Stimulated activated CD8-positive, alpha-beta memory T cell treated with anti-CD3 and anti-CD28 coated beads, Interleukin-7, amount 100 ng/mL, for 24 hours (primary cell): Measurements from ENCODE around the gene YIF1B.

Source experiments
- DNase-seq: peaks from one replicate; pipeline ENCODE4 v3.0.0-alpha.2; 2020; ENCODE audit warnings: low read depth

YIF1B gene

GRCh38 chr19:38304866-38305429, 10.8 kb downstream of the YIF1B start:
- DNase-seq = no peak

- DNase-seq = no peak
Measured at GRCh38 chr19:38304352-38304865, 11.3 kb downstream of the YIF1B start.

GRCh38 chr19:38303517-38304351, 12.0 kb downstream of the YIF1B start, which contains the start of gene C19orf33:
Gene C19orf33, plus strand, starts transcription at chr19:38304251. Its CDS starts 11 bp downstream, at chr19:38304262.
- no peak for DNase-seq

- no peak for DNase-seq
Measured at GRCh38 chr19:38298821-38299680, 16.7 kb downstream of the YIF1B start.

- DNase-seq = no peak
Measured at GRCh38 chr19:38294090-38294489, 21.7 kb downstream of the YIF1B start.

- DNase-seq = no peak
Measured at GRCh38 chr19:38293281-38293680, 22.5 kb downstream of the YIF1B start.

GRCh38 chr19:38291855-38292254, 23.9 kb downstream of the YIF1B start:
- DNase-seq = no peak

- DNase-seq = no peak
Measured at GRCh38 chr19:38290631-38291147, 25.1 kb downstream of the YIF1B start.

GRCh38 chr19:38289955-38290354, 25.8 kb downstream of the YIF1B start:
- no peak for DNase-seq

GRCh38 chr19:38288123-38288855, 27.5 kb downstream of the YIF1B start:
- no peak for DNase-seq

GRCh38 chr19:38287604-38288003, 28.1 kb downstream of the YIF1B start:
- DNase-seq = no peak

GRCh38 chr19:38285567-38285966, 30.2 kb downstream of the YIF1B start:
- DNase-seq = no peak

GRCh38 chr19:38284422-38284821, 31.3 kb downstream of the YIF1B start:
- no peak for DNase-seq

GRCh38 chr19:38283271-38283670, 32.5 kb downstream of the YIF1B start:
- no peak for DNase-seq

- DNase-seq = no peak
Measured at GRCh38 chr19:38281811-38282566, 33.8 kb downstream of the YIF1B start.

- no peak for DNase-seq
Measured at GRCh38 chr19:38280030-38280921, 35.5 kb downstream of the YIF1B start.

- no peak for DNase-seq
Measured at GRCh38 chr19:38278751-38279150, 37.0 kb downstream of the YIF1B start.

GRCh38 chr19:38277969-38278680, 37.6 kb downstream of the YIF1B start:
- DNase-seq = no peak

- no peak for DNase-seq
Measured at GRCh38 chr19:38277549-38277948, 38.2 kb downstream of the YIF1B start.
